ENCODE measurements around the gene SND1. TPM values are rescaled to one million over a fixed set of nuclear protein-coding genes. Genes with fewer than 3 reads are reported as not detected.
A peak's percentile ranks its signal among the peaks of the same experiment; 100 is the strongest.

The SND1 gene
- total RNA-seq, 2 donors from 2014 or later: 146 to 155 TPM

GRCh38 chr7:127625331-127625730 lies 26.7 kb upstream of the SND1 start:
- no peak for DNase-seq
- intact Hi-C loops (cut with DNase I): no loop called here
- no peak for TF ChIP-seq CTCF (IDR thresholded peaks at IDR 0.05)
- TF ChIP-seq POLR2A (IDR thresholded peaks at IDR 0.05): no peak
- H3K4me3 ChIP-seq: no peak overlapping the region
- peaks cover 11% of the 10 kb centered on the region for H3K4me1 ChIP-seq
- no peaks in the 10 kb centered on the region for H3K9me3 ChIP-seq
- H3K36me3 ChIP-seq (replicated peaks in 1 of 2; ENCODE audit: insufficient read depth in 1 of 2, low read depth in 2 of 2): no peaks in the 10 kb centered on the region
- no peak for ATAC-seq
- H3K27ac ChIP-seq: no peak overlapping the region
- no peaks in the 10 kb centered on the region for H3K27me3 ChIP-seq

- H3K36me3 ChIP-seq (replicated peaks in 1 of 2; ENCODE audit: insufficient read depth in 1 of 2, low read depth in 2 of 2): no peaks in the 10 kb centered on the region
- no peak for ATAC-seq
- no peak for DNase-seq
- no peak overlapping the region for H3K4me3 ChIP-seq
- H3K27ac ChIP-seq: no peak overlapping the region
- intact Hi-C loops (cut with DNase I): no loop called here
- H3K27me3 ChIP-seq: no peaks in the 10 kb centered on the region
- H3K9me3 ChIP-seq: no peaks in the 10 kb centered on the region
- peaks cover 11% of the 10 kb centered on the region for H3K4me1 ChIP-seq
- 59 to 78% methylated on average over 3 of the region's 3 CpGs for WGBS, 2 donors
- no peak for TF ChIP-seq CTCF (IDR thresholded peaks at IDR 0.05)
- no peak for TF ChIP-seq POLR2A (IDR thresholded peaks at IDR 0.05)
Observed at GRCh38 chr7:127628445-127628844, 23.5 kb upstream of the SND1 start.

GRCh38 chr7:127629268-127629854 lies 22.6 kb upstream of the SND1 start:
- Histone ChIP-seq H3K27me3 (no peaks in the 10 kb centered on the region), H3K36me3 (replicated peaks in 1 of 2; ENCODE audit: insufficient read depth in 1 of 2, low read depth in 2 of 2) (no peaks in the 10 kb centered on the region), H3K27ac (no peak overlapping the region), H3K9me3 (no peaks in the 10 kb centered on the region), H3K4me3 (no peak overlapping the region), H3K4me1 (peaks cover 11% of the 10 kb centered on the region)
- peak; percentile 95 for ATAC-seq
- TF ChIP-seq POLR2A (IDR thresholded peaks at IDR 0.05) (no peak), CTCF (IDR thresholded peaks at IDR 0.05) (peak; percentile 50 to 77 (median 71))
- 18 to 22% methylated on average over 5 of the region's 5 CpGs for WGBS, 2 donors
- peak; percentile 78 to 84 (median 78) for DNase-seq
- intact Hi-C loops (cut with DNase I): no loop called here

GRCh38 chr7:127632276-127632910 lies 19.6 kb upstream of the SND1 start:
- WGBS, 2 donors: 71 to 79% methylated on average over 7 of the region's 7 CpGs
- H3K4me3 ChIP-seq: no peak overlapping the region

More at GRCh38 chr7:127632276-127632910, 19.6 kb upstream of the SND1 start:
- no peaks in the 10 kb centered on the region for H3K27me3 ChIP-seq
- TF ChIP-seq CTCF (IDR thresholded peaks at IDR 0.05): no peak
- no peak for TF ChIP-seq POLR2A (IDR thresholded peaks at IDR 0.05)
- no peak for ATAC-seq
- H3K4me1 ChIP-seq: peaks cover 11% of the 10 kb centered on the region
- intact Hi-C loops (cut with DNase I): no loop called here
- no peak overlapping the region for H3K27ac ChIP-seq
- H3K9me3 ChIP-seq: no peaks in the 10 kb centered on the region
- no peaks in the 10 kb centered on the region for H3K36me3 ChIP-seq (replicated peaks in 1 of 2; ENCODE audit: insufficient read depth in 1 of 2, low read depth in 2 of 2)
- no peak for DNase-seq

Measured in body of pancreas (tissue), 4 donors.